K562 (cell line): Measurements from ENCODE around the gene MYO16. TPM values are rescaled to one million over a fixed set of nuclear protein-coding genes. Genes with fewer than 3 reads are reported as not detected.

ENCODE experiments used
- ATAC-seq: fragments of 200-7000 bp; cut with Tn5 transposase; 3 replicates; pipeline ENCODE4 v1.9.1; 2020; ENCODE audit warnings: moderate library complexity
- BruUV-seq: library from RNA; stranded (reverse); fragments of 400-500 nt; replicated peaks from 2 replicates; lab custom pipeline; 2021; lab: Mats Ljungman, UMichigan
- CTCF ChIA-PET: fragments of 300-600 bp; formaldehyde crosslinking; extraction: SDS; loops from one replicate; lab custom pipeline; 2021; ENCODE audit warnings: low intra/inter-chr PET ratio; lab: Yijun Ruan, JAX
- POLR2A ChIA-PET: fragments of 300-600, 350-650 bp; sonication (Branson Sonifier 250); formaldehyde crosslinking; extraction: SDS; loops from one replicate; lab custom pipeline; 2021; ENCODE audit warnings: antibody characterized with exemption, inconsistent platforms; lab: Yijun Ruan, JAX
- DNase-seq, 4 experiments: peaks; one replicate each; pipeline versions ENCODE4 v3.0.0 to v3.0.0-alpha.2; 2011 to 2018; ENCODE audit warnings: low spot score in 3 of 4, mixed read lengths in 3 of 4; ENCODE audit errors: extremely low read depth in 1 of 4
- FAIRE-seq: peaks from 2 replicates; lab custom pipeline; 2011; peaks lifted over from hg19 to GRCh38; lab: Jason Lieb, UNC
- H2AFZ ChIP-seq: 2 replicates; pipeline ENCODE4 v1.6.0; 2011; ENCODE audit warnings: low read depth, low read length, control low read depth, inconsistent platforms
- H3K27ac ChIP-seq: fragments of 200-600 bp; 3 replicates; pipeline ENCODE4 v1.8.0; 2011; ENCODE audit warnings: low read depth, mild to moderate bottlenecking, control low read depth, inconsistent platforms, low read length, moderate library complexity, mixed read lengths; ENCODE audit errors: extremely low read depth
- H3K27me3 ChIP-seq, 2 experiments: fragments of 300-600 bp in 1 of 2; 2 replicates in 1 of 2; 3 replicates in 1 of 2; pipeline versions ENCODE4 v1.6.0 to v1.8.0; 2011; ENCODE audit warnings: inconsistent platforms in 2 of 2, low read length in 2 of 2, mild to moderate bottlenecking in 1 of 2, mixed read lengths in 1 of 2, moderate library complexity in 1 of 2; ENCODE audit not compliant: control insufficient read depth in 2 of 2, insufficient read depth in 2 of 2
- H3K36me3 ChIP-seq: fragments of 300-600 bp; 3 replicates; pipeline ENCODE4 v1.8.0; 2011; ENCODE audit warnings: mild to moderate bottlenecking, low read length, inconsistent platforms; ENCODE audit not compliant: control insufficient read depth, insufficient read depth
- H3K4me1 ChIP-seq, 2 experiments: fragments of 200-600 bp in 1 of 2; replicated peaks in 1 of 2; 2 replicates in 1 of 2; 3 replicates in 1 of 2; pipeline versions ENCODE4 v1.5.1 to v1.8.0; 2011; ENCODE audit warnings: inconsistent platforms in 2 of 2, low read length in 2 of 2, mild to moderate bottlenecking in 1 of 2, mixed read lengths in 1 of 2, moderate library complexity in 1 of 2; ENCODE audit not compliant: control insufficient read depth in 2 of 2, insufficient read depth in 2 of 2
- H3K4me2 ChIP-seq: 2 replicates; pipeline ENCODE4 v1.6.1; 2011; ENCODE audit warnings: low read length, control low read depth, inconsistent platforms, mixed read lengths; ENCODE audit not compliant: insufficient read depth
- H3K4me3 ChIP-seq: fragments of 200-600 bp; sonication (generic), shearing (Covaris generic); 2 replicates; pipeline ENCODE4 v1.5.1; 2016; ENCODE audit warnings: control low read depth, inconsistent platforms
- H3K79me2 ChIP-seq: fragments of 200-600 bp; 3 replicates; pipeline ENCODE4 v1.8.0; 2011; ENCODE audit warnings: low read length, inconsistent platforms; ENCODE audit not compliant: control insufficient read depth, insufficient read depth
- H3K9ac ChIP-seq, 2 experiments: 2 replicates each; pipeline versions ENCODE4 v1.6.0 to v1.6.1; 2011; ENCODE audit warnings: low read depth in 2 of 2, low read length in 2 of 2, control low read depth in 1 of 2, inconsistent platforms in 1 of 2, mild to moderate bottlenecking in 1 of 2, mixed read lengths in 1 of 2; ENCODE audit not compliant: insufficient read depth in 1 of 2
- H3K9me1 ChIP-seq: one replicate; pipeline ENCODE4 v1.6.0; 2011; ENCODE audit warnings: inconsistent platforms, mild to moderate bottlenecking, low read length, moderate library complexity; ENCODE audit not compliant: control insufficient read depth, insufficient read depth
- H3K9me3 ChIP-seq: replicated peaks from 2 replicates; pipeline ENCODE4 v1.5.1; 2011; ENCODE audit warnings: low read depth, low read length, inconsistent platforms; ENCODE audit not compliant: control insufficient read depth, insufficient read depth
- H4K20me1 ChIP-seq: replicated peaks from 2 replicates; pipeline ENCODE4 v1.6.1; 2011; ENCODE audit warnings: low read length, inconsistent platforms, mixed read lengths; ENCODE audit not compliant: control insufficient read depth, insufficient read depth
- CC2D1A ChIP-seq: fragments of 450-650 bp; IDR thresholded peaks from 2 replicates; pipeline ENCODE4 v1.6.1; 2017; ENCODE audit warnings: mild to moderate bottlenecking
- FOXK2 ChIP-seq, 2 experiments: fragments of 450-650 bp; IDR thresholded peaks in 1 of 2; conservative IDR thresholded peaks in 1 of 2; 2 replicates each; pipeline ENCODE4 v1.6.1; 2016; ENCODE audit warnings: low read depth in 2 of 2, mild to moderate bottlenecking in 1 of 2
- IFI16 ChIP-seq: fragments of 250-450 bp; sonication (Bioruptor Pico); IDR thresholded peaks from 2 replicates; pipeline ENCODE4 v2.1.2; 2022; ENCODE audit warnings: mild to moderate bottlenecking, inconsistent platforms
- LCOR ChIP-seq: sonication (generic); formaldehyde crosslinking; IDR thresholded peaks from 2 replicates; pipeline ENCODE4 v1.8.0; 2022; ENCODE audit warnings: mild to moderate bottlenecking, missing genetic modification reagents
- SAFB ChIP-seq: fragments of 200-400 bp; formaldehyde crosslinking; IDR thresholded peaks from 2 replicates; pipeline ENCODE4 v1.6.1; 2017; ENCODE audit warnings: low read depth, low read length, borderline replicate concordance
- SMAD2 ChIP-seq: fragments of 150-350 bp; IDR thresholded peaks from 2 replicates; pipeline ENCODE4 v1.6.1; 2014; ENCODE audit warnings: low read depth, mild to moderate bottlenecking, low read length
- TBP ChIP-seq: optimal IDR thresholded peaks from 2 replicates; pipeline ENCODE3; 2011; ENCODE audit warnings: low read depth, low read length, improper control_type of control experiment
- YBX1 ChIP-seq: fragments of 450-650 bp; IDR thresholded peaks from 2 replicates; pipeline ENCODE4 v1.7.1; 2016; ENCODE audit warnings: mild to moderate bottlenecking
- ZFP30 ChIP-seq: fragments of 250-450 bp; sonication (Bioruptor Pico); IDR thresholded peaks from 2 replicates; pipeline ENCODE4 v1.8.0; 2022; ENCODE audit warnings: moderate library complexity, mild to moderate bottlenecking, inconsistent platforms, borderline replicate concordance
- ZNF408 ChIP-seq: fragments of 250-450 bp; sonication (Bioruptor Pico); IDR thresholded peaks from 2 replicates; pipeline ENCODE4 v1.4.0; 2020; ENCODE audit warnings: low read depth, mild to moderate bottlenecking, moderate library complexity
- ZNF778 ChIP-seq: fragments of 450-650 bp; formaldehyde crosslinking; IDR thresholded peaks from 2 replicates; pipeline ENCODE4 v1.4.0; 2020; ENCODE audit warnings: mild to moderate bottlenecking, moderate library complexity
- WGBS: fragments of 100-300 bp; shearing (Covaris generic); methylation state at CpG from one replicate; pipeline ENCODE4 v1.1.6; 2016; ENCODE audit warnings: low coverage, mixed read lengths; ENCODE audit not compliant: insufficient coverage; ENCODE audit errors: missing lambda C conversion rate; 5-methylcytosine and 5-hydroxymethylcytosine counted together
- in situ Hi-C: fragments of 300-500 bp; cut with MboI; formaldehyde crosslinking; loops from 4 replicates; pipeline ENCODE4 v1.15.0; 2018; ENCODE audit warnings: inconsistent platforms, mixed read lengths
- intact Hi-C: fragments of 100-400 bp; cut with micrococcal nuclease; formaldehyde crosslinking; loops from 2 replicates; pipeline ENCODE4 v1.14.2; 2022
- polyA plus RNA-seq, 8 experiments: library from polyadenylated mRNA; depleted of rRNA in 4 of 8; stranded (reverse) in 5 of 8; unstranded in 3 of 8; fragments of >200 nt; fragmentation: Nextera tagmentation in 2 of 8; fragmentation: Illumina TruSeq in 1 of 8; extraction: Ambion mirVana in 2 of 8; extraction: Trizol in 1 of 8; gene quantifications; 2 replicates each; pipeline versions ENCODE4 v1.2.1 to v1.2.3, GENCODE V29; 2011 to 2014; ENCODE audit warnings: inconsistent platforms in 1 of 8, missing spikeins in 1 of 8
- total RNA-seq, 7 experiments: library from RNA; depleted of rRNA in 6 of 7; stranded (reverse); fragments of >200 nt in 6 of 7; fragmentation: Illumina TruSeq in 2 of 7; extraction: Trizol in 2 of 7; gene quantifications; 2 replicates each; pipeline versions ENCODE4 v1.2.1 to v1.2.3, GENCODE V29; 2011 to 2021; ENCODE audit warnings: low replicate concordance in 1 of 7
- TF ChIP-seq, protein P1 (sequence below): fragments of 450-650 bp; IDR thresholded peaks from 2 replicates; pipeline ENCODE4 v1.6.1; 2016; ENCODE audit warnings: missing biosample characterization, missing genetic modification characterization
- TF ChIP-seq, protein P2 (sequence below): fragments of 250-450 bp; sonication (Bioruptor Pico); IDR thresholded peaks from 2 replicates; pipeline ENCODE4 v1.4.0; 2020; ENCODE audit warnings: mild to moderate bottlenecking, moderate library complexity

MYO16 gene
- total and polyA plus RNA-seq, 9 of the 15 experiments (the other 6 are each of a cell fraction or from before 2014, with no cell fraction given), result 4.3 to 45.7 (median 12.1) TPM

DNA sequence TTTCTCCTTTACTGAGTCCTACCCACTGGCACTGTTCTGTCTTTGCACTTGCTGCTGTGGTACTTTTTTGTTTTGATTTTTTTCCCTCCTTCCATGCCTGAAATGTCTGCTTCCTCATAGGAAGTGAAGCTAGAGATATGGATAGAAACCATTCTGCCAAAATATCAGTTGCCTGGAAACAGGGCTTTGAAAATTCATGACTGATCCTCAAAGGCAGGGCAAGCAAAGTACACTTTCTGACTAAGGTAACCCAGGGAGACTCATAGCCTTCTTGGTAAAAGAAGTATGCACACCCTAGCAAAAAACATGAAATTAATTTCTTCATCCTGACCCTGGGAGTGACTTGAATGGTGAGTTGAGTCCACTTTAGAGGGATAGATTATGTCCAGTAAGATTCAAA lies 329.8 kb downstream of the MYO16 start:
- Histone ChIP-seq H3K9ac (no peak overlapping the region), H3K9me1 (no peaks in the 10 kb centered on the region), H3K9me3 (no peaks in the 10 kb centered on the region), H3K27ac (no peak overlapping the region), H3K4me3 (no peak overlapping the region), H4K20me1 (no peaks in the 10 kb centered on the region), H3K27me3 (no peaks in the 10 kb centered on the region), H2AFZ (no peak overlapping the region), H3K4me2 (no peak overlapping the region), H3K4me1 (no peaks in the 10 kb centered on the region; a peak in 1 of 5 replicates), H3K79me2 (no peaks in the 10 kb centered on the region), H3K36me3 (peaks cover under 1% of the 10 kb centered on the region; the same call in 1 of the 3 replicates)
- ATAC-seq (no peak), FAIRE-seq (no peak), DNase-seq (no peak)
- POLR2A ChIA-PET, result no interaction called here
- intact Hi-C loops (no loop called here), in situ Hi-C loops (loop anchor here (25.0 kb wide), 1 partner anchor 1153 kb away; no protein-coding TSS in a partner anchor)
- TF ChIP-seq CC2D1A (no peak), SAFB (no peak)
- CTCF ChIA-PET, result no interaction called here
- BruUV-seq, result no TSS peak

DNA sequence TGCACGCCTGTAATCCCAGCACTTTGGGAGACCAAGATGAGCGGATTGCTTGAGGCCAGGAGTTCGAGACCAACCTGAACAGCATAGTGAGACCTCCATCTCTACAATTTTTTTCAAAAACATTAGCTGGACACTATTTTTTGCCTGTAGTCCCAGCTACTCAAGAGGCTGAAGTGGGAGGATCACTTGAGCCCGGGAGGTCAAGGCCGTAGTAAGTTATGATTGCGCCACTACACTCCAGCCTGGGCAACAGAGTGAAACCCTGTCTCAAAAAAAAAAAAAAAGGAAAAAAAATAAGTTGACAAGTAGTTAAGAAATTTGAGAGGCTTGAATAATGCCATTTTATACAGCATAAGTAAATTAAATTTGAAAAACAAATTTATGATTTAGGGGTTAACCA lies 330.6 kb downstream of the MYO16 start:
- H3K4me3 ChIP-seq, result no peak overlapping the region
- no peaks in the 10 kb centered on the region for H3K9me3 ChIP-seq
- POLR2A ChIA-PET, result no interaction called here
- no peak for DNase-seq
- H3K9ac ChIP-seq, result no peak overlapping the region
- BruUV-seq, result no TSS peak
- no peak for FAIRE-seq
- H3K36me3 ChIP-seq, result peaks cover 2% of the 10 kb centered on the region; the same call in 1 of the 3 replicates
- no peaks in the 10 kb centered on the region; a peak in 1 of 5 replicates for H3K4me1 ChIP-seq
- H4K20me1 ChIP-seq, result no peaks in the 10 kb centered on the region
- in situ Hi-C loops (loop anchor here (25.0 kb wide), 1 partner anchor 1152 kb away; no protein-coding TSS in a partner anchor), intact Hi-C loops (loop anchor here (10.0 kb wide), 2 partner anchors 175 to 1455 kb away; no protein-coding TSS in a partner anchor)
- no peak for ATAC-seq
- no peaks in the 10 kb centered on the region for H3K9me1 ChIP-seq
- CTCF ChIA-PET, result no interaction called here
- H2AFZ ChIP-seq, result no peak overlapping the region
- no peaks in the 10 kb centered on the region for H3K27me3 ChIP-seq
- WGBS, result 67% methylated on average over 1 of the region's 6 CpGs
- no peaks in the 10 kb centered on the region for H3K79me2 ChIP-seq
- no peak overlapping the region for H3K27ac ChIP-seq
- no peak overlapping the region for H3K4me2 ChIP-seq
- TF ChIP-seq ZNF778, result no peak
- no peak for TF ChIP-seq FOXK2 (conservative IDR thresholded peaks at IDR 0.05 in 1 of 2, IDR thresholded peaks at IDR 0.05 in 1 of 2; ENCODE audit: low read depth in 2 of 2)
- TF ChIP-seq IFI16 (CRISPR knock-in tag), result no peak
- TF ChIP-seq YBX1, result no peak
- TF ChIP-seq TBP, result no peak
- no peak for TF ChIP-seq ZFP30 (CRISPR knock-in tag)
- TF ChIP-seq LCOR (CRISPR knock-in tag), result no peak
- TF ChIP-seq, protein P1, sequence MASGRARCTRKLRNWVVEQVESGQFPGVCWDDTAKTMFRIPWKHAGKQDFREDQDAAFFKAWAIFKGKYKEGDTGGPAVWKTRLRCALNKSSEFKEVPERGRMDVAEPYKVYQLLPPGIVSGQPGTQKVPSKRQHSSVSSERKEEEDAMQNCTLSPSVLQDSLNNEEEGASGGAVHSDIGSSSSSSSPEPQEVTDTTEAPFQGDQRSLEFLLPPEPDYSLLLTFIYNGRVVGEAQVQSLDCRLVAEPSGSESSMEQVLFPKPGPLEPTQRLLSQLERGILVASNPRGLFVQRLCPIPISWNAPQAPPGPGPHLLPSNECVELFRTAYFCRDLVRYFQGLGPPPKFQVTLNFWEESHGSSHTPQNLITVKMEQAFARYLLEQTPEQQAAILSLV, result no peak
- TF ChIP-seq, protein P2, sequence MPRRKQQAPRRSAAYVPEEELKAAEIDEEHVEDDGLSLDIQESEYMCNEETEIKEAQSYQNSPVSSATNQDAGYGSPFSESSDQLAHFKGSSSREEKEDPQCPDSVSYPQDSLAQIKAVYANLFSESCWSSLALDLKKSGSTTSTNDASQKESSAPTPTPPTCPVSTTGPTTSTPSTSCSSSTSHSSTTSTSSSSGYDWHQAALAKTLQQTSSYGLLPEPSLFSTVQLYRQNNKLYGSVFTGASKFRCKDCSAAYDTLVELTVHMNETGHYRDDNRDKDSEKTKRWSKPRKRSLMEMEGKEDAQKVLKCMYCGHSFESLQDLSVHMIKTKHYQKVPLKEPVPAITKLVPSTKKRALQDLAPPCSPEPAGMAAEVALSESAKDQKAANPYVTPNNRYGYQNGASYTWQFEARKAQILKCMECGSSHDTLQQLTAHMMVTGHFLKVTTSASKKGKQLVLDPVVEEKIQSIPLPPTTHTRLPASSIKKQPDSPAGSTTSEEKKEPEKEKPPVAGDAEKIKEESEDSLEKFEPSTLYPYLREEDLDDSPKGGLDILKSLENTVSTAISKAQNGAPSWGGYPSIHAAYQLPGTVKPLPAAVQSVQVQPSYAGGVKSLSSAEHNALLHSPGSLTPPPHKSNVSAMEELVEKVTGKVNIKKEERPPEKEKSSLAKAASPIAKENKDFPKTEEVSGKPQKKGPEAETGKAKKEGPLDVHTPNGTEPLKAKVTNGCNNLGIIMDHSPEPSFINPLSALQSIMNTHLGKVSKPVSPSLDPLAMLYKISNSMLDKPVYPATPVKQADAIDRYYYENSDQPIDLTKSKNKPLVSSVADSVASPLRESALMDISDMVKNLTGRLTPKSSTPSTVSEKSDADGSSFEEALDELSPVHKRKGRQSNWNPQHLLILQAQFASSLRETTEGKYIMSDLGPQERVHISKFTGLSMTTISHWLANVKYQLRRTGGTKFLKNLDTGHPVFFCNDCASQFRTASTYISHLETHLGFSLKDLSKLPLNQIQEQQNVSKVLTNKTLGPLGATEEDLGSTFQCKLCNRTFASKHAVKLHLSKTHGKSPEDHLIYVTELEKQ, result no peak
- TF ChIP-seq SMAD2, result no peak
- no peak for TF ChIP-seq ZNF408 (CRISPR knock-in tag)
